Activated naive CD8-positive, alpha-beta T cell treated with anti-CD3 and anti-CD28 coated beads, Interleukin-2, amount 50 U/mL, for 16 hours (primary cell): Measurements from ENCODE around the gene ZC2HC1B.

Experiments
- DNase-seq: peaks from one replicate; pipeline ENCODE4 v3.0.0-alpha.2; 2020; ENCODE audit warnings: low read depth, low spot score

Gene ZC2HC1B

DNA sequence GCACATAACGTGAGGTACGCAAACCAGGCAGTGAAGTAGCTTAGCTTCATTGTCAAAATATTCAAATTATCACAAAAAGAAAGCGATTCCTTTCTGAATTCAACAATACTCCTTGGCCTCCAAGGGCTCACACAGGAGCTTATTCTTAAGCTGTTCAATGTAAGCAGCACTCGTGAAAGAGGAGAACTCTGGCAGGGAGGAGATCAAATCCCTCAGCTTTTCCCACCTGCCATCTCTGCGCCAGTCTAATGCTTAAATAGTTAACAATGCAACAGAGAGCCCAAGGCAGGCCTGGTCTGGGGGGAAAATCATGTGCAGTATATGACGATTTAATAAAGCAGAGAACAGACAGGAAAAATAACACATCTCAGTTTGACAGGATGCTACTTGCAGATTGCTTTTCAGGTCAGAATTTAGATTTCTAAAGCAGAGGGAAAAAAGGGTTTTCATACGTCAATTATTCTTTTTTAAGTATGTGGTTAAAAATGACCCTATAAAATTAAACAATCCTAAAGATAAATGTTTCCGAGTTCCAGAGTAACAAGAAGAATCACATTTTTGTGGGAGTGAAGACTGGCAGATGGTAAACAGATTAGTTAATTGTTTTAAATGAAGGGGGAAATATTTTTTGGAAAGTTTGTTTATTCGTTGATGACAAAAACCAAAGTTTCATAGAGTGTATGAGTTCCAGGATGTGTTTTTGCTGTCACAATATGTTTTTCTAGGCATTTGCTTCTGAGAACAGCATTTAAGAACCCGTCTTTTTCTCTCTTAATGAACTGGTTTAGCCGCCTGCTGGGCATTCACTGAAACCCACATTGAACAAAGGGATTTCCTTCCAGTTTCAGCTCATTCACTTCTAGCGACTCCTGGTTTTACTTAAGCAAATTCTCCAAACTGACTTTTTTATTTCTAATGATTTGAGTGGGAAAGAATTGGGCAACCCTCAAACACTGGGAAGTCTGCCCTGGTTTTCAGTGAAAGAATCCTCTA is 97.9 kb downstream of the ZC2HC1B start:
- DNase-seq: no peak

DNA sequence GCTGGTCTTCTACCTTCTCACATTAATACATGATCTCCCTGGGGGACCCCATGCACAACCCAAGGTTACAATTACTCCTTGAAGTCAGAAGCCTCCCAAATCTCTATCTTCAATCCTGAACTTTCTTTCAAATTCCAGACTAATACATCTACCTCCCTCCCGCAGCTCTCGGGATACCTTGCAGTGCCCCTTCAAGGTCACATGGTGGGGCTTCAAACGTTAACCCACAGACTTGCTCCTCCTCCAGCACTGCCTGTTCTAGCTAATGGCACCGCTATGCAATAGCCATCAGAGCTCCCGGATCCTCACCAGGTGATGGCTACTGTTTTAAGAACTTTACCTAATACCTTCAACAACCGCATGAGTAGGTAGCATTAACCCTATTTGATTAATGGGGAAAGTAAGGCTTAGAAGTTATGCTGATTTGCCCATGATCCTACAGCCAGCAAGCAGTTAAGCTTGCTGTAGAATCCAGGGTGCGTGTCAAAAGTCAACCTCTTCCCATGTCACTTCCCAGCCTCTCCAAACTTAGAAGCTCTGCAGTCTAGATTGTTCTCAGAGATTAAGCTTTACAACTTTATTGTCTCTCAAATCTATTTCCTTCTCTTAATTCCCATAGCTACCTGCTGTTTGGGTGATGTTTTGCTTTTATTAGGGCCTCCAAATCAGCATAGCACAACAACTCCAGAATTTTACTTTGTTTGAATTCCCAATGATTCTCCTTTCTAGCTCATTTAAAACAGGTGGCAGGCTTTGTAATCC is 99.1 kb downstream of the ZC2HC1B start:
- no peak for DNase-seq

DNA sequence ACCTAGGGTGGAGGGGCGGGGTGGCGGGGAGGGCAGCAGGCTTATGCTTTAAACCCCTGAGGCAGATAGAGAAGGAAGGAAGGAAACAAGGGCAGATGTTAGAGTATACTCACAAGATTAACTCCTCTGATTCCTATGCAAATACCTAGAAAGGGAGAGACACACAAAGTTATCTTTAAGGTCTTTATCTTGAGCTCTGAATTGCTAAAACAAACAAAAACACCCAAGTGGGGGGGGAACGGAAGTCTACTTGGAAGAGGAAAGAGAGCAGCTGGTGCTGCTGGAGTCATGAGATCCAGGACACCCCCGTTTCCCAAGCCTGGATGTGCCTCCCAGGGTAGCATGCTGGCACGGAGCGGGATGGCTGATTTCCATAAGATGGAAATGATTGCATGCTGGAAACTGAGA is 100.4 kb downstream of the ZC2HC1B start:
- no peak for DNase-seq

DNA sequence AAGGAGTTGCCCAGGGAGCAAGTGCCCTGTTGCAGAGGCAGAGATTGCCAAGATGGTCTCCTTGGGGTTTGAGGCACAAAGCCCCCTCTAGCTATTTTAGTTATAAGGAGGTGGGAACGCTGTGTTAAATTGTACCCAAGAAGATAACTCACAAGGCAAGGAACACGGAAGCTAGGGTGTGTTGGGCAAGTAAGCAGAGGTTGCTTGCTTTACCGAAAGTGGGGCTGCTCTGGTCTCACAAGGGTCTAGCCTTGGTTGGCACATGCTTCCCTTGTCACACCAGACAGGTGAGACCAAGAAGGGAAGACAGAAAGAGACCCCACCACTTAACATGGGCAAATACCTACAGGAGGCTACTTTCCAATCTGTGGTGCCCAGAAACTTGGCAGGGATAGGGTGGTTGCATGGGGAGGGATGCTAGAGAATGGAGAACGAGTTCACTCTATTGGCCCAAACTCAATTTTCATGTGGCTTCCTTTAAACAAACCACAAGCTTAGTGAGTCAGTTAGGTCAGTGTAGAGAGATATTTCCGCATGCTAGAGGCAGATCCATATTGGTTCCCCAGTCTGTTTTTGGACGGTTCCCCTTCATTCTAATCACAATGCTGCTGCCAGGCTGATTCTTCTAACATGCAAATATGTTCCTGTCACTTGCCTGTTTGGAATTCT is 101.4 kb downstream of the ZC2HC1B start:
- DNase-seq: no peak

DNA sequence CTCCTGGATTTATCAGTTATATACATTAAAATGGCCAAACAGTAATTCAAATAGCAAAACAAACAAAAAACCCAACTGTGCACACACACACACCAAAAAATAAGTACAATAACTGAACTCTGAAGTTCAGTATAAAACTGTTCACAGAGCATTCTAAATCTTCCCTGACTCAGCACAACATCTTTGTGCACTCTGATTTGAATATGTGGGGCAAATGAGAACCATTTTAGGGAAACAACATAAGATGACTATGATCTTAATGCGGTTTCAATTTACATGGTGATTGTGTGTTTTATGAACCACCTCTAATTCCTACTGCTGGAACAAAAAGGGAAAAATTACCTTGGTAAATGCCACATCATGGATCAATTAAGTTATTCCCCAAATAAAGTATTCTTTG is 102.0 kb downstream of the ZC2HC1B start:
- DNase-seq: no peak

DNA sequence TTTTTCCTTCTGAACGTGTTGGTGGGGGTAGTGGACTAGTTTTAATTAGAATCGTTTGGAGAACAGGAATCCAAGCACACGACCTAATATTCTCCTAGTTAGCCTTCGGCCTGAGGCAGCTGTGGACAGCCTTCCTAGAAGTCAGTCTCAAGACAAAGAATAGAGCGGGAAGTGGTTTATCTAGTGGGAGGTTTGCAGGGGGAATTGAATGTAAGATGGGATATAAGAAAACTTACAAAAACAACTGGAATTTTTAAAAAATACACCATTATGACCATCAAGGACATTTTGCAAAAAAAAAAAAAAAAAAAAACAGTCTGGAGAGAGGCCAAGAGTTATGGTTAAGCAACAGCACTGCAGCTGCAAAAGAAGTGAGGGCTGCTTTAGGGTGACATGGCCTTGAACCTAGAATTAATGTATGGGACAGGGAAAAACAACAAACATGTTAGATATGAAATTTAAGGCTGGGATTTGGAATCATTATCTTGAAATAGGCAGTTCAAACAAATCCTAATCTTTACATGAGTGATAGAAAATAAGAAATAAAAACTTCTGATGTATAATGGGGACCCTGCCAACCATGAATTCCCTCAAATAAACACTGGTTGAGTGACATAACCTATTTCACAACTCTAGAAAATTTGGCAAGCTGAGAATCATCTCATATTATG is 103.6 kb downstream of the ZC2HC1B start:
- no peak for DNase-seq

DNA sequence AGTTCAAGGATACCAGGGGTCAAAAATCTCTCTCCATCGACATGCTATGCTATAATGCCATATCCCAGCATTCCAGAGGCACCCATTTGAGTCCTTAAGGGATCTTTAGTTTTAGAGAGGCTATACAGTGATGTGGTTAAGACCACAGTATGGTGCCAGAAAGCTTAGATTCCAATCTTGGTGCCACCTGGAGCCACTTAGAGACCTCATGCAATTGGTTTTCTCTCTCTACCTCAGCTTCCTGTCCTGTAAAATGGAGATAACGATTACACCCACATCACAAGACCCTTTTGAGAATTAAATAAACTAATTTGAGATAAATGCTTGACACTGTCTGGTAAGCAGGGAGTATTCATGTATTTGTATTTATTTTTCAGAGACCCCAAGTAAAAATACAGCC is 104.8 kb downstream of the ZC2HC1B start:
- no peak for DNase-seq

DNA sequence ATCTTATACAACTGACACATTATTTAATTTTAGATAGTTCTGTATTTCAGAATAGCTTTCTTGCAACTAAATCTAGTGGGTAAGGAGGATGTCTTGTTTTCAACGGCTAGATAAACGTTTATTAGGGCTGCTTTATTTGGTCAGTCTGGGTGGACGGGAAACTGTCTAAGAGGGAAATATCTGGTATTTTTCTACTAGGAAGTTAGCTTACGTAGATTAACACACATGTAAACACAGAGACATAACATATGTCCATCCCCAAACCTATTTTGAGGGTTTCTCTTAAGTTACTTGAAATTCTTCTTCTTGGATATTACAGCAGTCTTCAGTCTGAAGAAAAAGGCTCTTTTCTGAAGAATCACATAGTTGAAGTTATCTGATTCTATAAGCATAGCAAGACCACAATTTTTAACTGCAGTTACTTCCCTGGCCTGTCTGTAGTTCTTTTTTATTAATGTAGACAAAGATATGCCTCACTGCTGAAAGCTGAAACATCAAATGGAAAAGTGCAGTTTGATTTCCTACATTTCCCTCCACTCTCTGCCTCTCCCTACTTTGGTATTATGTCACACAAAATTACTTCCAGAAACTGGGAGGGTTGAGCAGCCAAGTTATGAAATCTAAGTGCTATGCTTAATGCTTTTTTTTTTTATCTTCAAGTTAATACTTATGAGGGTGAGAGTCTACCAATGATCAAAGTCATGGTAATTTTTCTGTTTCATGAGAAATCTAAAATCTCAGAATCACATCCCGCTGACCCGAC is 106.4 kb downstream of the ZC2HC1B start:
- no peak for DNase-seq

DNA sequence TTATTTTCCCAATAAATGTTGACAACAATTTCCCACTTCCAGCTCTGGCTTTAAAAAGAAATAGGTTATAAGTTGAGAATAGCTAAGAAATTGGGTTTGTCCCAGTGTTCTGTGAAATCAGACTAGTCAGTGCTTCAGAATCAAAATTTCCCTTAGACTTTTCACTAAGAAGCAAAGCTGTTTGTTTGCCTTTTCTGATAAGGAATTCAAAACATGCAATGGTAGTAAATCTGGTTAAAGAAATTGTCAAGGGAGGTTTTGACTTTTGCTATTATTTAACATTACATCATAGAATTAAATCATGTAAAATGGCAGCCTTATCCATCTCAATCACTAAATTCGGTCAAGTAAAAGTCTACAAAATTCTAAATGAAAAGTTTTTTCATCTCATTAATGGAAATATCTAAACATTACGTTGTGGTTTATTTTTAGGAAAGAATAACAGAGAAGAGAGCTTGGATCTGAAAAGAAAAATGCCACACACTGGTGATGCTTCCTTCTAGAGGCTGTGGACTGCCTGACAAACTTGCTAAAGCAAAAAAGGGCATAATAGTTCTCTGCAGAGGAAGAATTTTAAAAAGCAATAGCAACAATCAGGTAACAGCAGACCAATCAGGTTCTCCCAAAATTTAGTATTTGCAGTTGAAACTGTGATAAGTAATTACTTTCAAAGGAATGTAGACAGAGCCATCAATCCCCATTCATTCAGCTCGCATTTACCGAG is 107.4 kb downstream of the ZC2HC1B start:
- DNase-seq: no peak

DNA sequence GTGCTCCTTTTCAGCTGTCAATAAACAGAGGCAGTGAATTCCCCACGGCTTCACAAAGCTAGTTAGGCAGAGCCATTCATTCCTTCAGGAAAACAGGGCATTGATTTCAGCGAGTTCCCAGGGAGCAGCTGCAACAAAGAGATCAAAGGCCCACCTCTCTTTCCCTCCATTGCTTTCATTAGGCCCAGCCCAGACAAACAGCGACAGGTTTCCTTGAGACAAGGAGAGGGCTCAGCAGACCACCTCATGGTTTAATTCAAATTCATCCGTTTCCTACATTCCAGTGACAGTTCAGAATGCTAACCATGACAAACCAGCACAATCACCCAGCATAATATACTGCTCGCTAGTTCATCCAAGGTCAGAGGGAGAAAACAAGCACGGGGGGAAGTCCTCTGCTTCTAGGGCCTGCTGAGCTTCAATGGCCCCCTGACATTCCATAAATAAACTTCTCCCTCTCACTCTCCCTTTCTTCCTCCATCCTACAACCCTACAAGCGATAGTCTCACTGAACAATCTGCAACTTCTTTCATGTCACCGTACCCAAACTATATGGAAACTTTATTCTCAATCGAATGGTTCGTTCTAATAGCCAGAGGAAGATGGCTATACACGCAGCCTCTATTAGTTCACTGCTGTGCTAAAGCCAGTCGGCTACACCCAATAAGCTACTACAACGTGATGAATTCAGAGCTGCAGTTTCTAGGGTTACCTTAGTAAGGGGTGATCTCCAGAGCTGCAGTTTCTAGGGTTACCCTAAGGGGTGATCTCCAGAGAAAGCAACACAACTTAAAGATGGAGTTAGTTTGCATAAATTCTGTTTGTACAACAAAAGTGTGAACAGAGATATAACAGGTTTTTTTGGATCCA is 109.1 kb downstream of the ZC2HC1B start:
- DNase-seq: no peak

DNA sequence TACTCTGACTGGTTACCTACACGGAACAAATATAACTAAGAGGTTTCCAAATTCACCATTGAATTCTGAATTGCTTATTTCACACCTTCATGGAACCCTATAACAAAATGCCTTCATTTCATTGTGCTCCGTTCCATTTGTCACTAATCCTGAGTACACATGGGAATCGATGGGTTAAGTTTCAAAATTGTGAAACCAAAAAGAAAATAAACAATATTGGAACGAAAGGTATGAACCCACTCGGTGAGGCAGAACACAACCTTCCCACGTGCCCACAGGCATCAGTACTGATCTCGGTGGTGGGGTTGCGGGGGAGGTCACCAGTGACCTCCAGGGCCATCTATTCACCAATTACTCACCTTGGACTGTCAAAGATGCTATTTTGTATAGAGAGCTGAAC is 109.8 kb downstream of the ZC2HC1B start:
- DNase-seq: no peak

DNA sequence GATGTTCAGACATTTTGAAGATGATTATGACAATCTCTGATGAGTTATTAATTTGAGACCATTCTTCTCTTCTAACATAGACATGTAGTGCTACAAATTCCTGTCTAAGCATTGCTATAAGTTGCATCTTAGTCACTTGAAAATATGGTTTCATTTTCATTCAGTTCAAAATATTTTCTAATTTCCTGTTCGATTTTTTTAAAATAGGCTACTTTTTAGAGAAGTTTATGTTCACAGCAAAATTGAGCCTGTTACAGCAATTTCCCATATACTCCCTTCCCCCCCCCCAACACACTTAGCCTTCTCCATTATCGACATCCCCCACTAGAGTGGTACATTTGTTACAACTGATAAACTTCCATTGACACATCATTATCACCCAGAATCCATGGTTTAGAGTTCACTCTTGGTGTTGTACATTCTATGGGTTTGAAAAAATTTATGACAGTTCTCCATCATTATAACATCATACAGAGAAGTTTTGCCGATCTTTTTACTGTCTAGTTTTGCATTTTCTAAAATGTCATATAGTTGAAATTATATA is 112.6 kb downstream of the ZC2HC1B start:
- no peak for DNase-seq

DNA sequence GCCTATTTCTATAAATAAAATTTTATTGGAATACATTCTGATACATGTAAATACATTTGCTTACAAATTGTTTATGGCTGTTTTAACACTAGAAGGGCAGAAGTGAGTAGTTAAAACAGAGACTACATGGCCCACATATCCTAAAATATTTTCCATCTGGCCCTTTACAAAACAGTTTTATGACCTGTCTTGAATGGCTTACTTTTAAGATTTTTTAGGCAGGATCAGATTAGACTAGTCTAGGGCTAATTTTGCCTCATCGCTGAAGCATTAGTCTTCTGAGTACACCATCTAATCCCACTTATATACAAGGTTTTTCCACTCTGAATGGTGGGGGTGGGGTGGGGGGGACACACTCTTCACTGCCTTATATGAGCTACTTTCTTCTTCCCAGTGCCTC is 116.6 kb downstream of the ZC2HC1B start:
- no peak for DNase-seq

DNA sequence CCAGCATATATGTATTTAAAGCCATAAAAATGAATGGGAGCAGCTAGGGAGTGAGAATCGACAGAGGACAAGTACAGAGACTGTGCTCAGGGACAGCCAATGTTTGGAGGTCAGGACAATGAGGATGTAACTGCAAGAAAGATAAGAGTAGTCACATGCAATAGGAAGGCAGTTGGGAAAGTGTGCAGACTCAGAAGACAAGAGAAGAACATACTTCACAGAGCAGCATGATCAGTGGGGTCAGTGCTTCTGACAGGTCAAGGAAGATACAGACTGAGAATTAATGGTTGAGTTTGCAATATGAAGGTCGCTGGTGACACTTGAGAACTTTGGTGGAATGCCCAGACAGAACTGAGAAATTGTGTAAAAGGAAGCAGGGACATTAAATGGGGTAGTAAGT is 118.7 kb downstream of the ZC2HC1B start:
- DNase-seq: no peak

DNA sequence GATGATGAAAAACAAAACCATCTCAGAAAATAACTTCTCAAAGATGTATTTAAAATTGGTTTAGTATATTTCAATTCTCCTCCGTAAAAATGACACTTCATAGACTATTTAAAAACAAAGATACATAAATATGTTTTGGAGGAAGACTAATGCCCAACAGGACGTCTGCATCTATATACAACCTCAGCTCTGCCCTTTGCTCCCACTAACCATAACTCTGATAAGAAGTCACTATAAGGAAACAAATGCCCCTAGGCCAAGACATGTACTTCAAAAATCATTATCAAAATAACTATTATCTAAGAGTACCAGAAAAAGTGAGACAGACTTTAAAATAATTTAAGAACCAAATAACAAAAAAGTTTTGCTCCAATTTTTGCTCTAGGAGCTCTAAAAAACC is 120.4 kb downstream of the ZC2HC1B start:
- DNase-seq: no peak

DNA sequence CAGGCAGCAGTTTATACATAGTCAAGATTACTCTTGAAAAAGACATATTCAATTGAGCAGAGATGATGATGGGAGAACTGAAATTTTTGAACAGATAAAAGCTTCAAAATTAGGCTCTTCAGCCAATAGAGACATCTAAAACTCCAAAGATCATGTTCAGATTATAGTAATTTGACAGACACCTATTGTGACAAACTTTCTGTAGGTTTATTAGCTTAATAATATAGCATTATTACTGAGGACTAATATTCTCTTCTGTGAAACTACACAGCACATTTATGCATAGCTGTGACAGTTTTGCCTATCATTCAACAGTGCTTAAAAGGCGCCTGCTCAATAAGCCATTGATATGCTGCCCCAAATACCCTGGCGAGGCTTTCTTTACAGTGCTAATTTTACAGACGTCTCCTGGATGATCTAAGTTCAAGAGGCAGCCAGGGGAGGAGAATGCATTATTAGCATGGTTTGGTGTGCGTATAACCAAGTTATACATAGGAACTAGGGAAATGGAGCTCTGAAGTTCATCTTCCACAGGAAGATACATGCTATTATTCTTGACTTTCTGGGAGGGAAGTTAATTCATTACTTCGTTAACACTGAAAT is 122.3 kb downstream of the ZC2HC1B start:
- no peak for DNase-seq
